ENCODE measurements around the gene TMEM86B.
"Not testable (repeated sequence)": the region's sequence is repeated elsewhere in the genome, so short reads cannot be mapped to it uniquely, and the experiment has no call there.

The TMEM86B gene

GRCh38 chr19:55226788-55227187 lies 1.8 kb downstream of the TMEM86B start:
- H3K4me3 ChIP-seq (ENCODE audit: low read length), result no peak overlapping the region
- TF ChIP-seq ZNF274 (IDR thresholded peaks at IDR 0.05; ENCODE audit: low read depth, low read length), result no peak

GRCh38 chr19:55226273-55226672 lies 2.3 kb downstream of the TMEM86B start:
- TF ChIP-seq ZNF274 (IDR thresholded peaks at IDR 0.05; ENCODE audit: low read depth, low read length), result no peak
- no peak overlapping the region for H3K4me3 ChIP-seq (ENCODE audit: low read length)

- no peak for TF ChIP-seq ZNF274 (IDR thresholded peaks at IDR 0.05; ENCODE audit: low read depth, low read length)
- H3K4me3 ChIP-seq (ENCODE audit: low read length), result no peak overlapping the region
Measured at GRCh38 chr19:55225415-55225958, 3.1 kb downstream of the TMEM86B start.

- H3K4me3 ChIP-seq (ENCODE audit: low read length), result not testable (repeated sequence)
Measured at GRCh38 chr19:55224679-55225414, 3.7 kb downstream of the TMEM86B start.

GRCh38 chr19:55224038-55224665 lies 4.4 kb downstream of the TMEM86B start:
- H3K4me3 ChIP-seq (ENCODE audit: low read length), result no peak overlapping the region
- TF ChIP-seq ZNF274 (IDR thresholded peaks at IDR 0.05; ENCODE audit: low read depth, low read length), result no peak

- H3K4me3 ChIP-seq (ENCODE audit: low read length), result no peak overlapping the region
- TF ChIP-seq ZNF274 (IDR thresholded peaks at IDR 0.05; ENCODE audit: low read depth, low read length), result no peak
Measured at GRCh38 chr19:55223291-55224037, 5.1 kb downstream of the TMEM86B start.

- TF ChIP-seq ZNF274 (IDR thresholded peaks at IDR 0.05; ENCODE audit: low read depth, low read length), result no peak
- H3K4me3 ChIP-seq (ENCODE audit: low read length), result no peak overlapping the region
Measured at GRCh38 chr19:55220525-55220924, 8.0 kb downstream of the TMEM86B start.

GRCh38 chr19:55216461-55217198 lies 11.9 kb downstream of the TMEM86B start:
- TF ChIP-seq ZNF274 (IDR thresholded peaks at IDR 0.05; ENCODE audit: low read depth, low read length), result no peak
- peak overlapping the region; percentile 27; the same call in 1 of the 2 replicates for H3K4me3 ChIP-seq (ENCODE audit: low read length)

- TF ChIP-seq ZNF274 (IDR thresholded peaks at IDR 0.05; ENCODE audit: low read depth, low read length), result no peak
- H3K4me3 ChIP-seq (ENCODE audit: low read length), result no peak overlapping the region
Measured at GRCh38 chr19:55213547-55213946, 15.0 kb downstream of the TMEM86B start.

- no peak for TF ChIP-seq ZNF274 (IDR thresholded peaks at IDR 0.05; ENCODE audit: low read depth, low read length)
Measured at GRCh38 chr19:55212447-55212846, 16.1 kb downstream of the TMEM86B start.

GRCh38 chr19:55209693-55210472 lies 18.7 kb downstream of the TMEM86B start:
- H3K4me3 ChIP-seq (ENCODE audit: low read length), result no peak overlapping the region

More at GRCh38 chr19:55212447-55212846, 16.1 kb downstream of the TMEM86B start:
- H3K4me3 ChIP-seq (ENCODE audit: low read length), result no peak overlapping the region

GRCh38 chr19:55208880-55209692 lies 19.5 kb downstream of the TMEM86B start, which contains the start of gene PTPRH:
Gene PTPRH, minus strand, starts transcription at chr19:55209501. Its CDS starts 68 bp downstream, at chr19:55209433.
- no peak within 1 kb of the TSS for H3K4me3 ChIP-seq (ENCODE audit: low read length)
- TF ChIP-seq ZNF274 (IDR thresholded peaks at IDR 0.05; ENCODE audit: low read depth, low read length), result no peak

More at GRCh38 chr19:55209693-55210472, 18.7 kb downstream of the TMEM86B start:
- TF ChIP-seq ZNF274 (IDR thresholded peaks at IDR 0.05; ENCODE audit: low read depth, low read length), result no peak

All from GM08714 (cell line).